Measurements from ENCODE around the gene NABP1. TPM values are rescaled to one million over a fixed set of nuclear protein-coding genes. Genes with fewer than 3 reads are reported as not detected.

NABP1 gene
- total RNA-seq, 1 donor from 2014 or later: 8.9 TPM

DNA sequence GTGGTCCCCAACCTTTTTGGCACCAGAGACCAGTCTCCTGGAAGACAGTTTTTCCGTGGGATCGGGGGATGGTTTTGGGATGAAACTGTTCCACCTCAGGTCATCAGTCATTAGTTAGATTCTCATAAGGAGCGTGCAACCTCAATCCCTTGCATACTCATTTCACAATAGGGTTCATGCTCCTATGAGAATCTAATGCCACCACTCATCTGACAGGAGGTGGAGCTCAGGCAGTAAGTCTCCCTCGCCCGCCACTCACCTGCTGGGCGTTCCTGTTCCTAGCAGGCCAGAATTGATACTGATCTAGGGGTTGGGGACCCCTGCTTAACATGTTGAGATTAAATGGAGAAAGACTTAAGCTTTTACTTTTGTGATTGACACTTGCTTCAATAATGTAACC, 9.9 kb downstream of the NABP1 start:
- DNase-seq (ENCODE audit: low read depth, low spot score): no peak
- H3K27ac Mint-ChIP-seq (ENCODE audit: unreplicated experiment): no peak overlapping the region
- H3K27me3 Mint-ChIP-seq (ENCODE audit: low read depth): no peaks in the 10 kb centered on the region
- TF ChIP-seq, protein P1, sequence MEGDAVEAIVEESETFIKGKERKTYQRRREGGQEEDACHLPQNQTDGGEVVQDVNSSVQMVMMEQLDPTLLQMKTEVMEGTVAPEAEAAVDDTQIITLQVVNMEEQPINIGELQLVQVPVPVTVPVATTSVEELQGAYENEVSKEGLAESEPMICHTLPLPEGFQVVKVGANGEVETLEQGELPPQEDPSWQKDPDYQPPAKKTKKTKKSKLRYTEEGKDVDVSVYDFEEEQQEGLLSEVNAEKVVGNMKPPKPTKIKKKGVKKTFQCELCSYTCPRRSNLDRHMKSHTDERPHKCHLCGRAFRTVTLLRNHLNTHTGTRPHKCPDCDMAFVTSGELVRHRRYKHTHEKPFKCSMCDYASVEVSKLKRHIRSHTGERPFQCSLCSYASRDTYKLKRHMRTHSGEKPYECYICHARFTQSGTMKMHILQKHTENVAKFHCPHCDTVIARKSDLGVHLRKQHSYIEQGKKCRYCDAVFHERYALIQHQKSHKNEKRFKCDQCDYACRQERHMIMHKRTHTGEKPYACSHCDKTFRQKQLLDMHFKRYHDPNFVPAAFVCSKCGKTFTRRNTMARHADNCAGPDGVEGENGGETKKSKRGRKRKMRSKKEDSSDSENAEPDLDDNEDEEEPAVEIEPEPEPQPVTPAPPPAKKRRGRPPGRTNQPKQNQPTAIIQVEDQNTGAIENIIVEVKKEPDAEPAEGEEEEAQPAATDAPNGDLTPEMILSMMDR (conservative IDR thresholded peaks at IDR 0.05): no peak
- H3K36me3 Mint-ChIP-seq (ENCODE audit: low read depth): peaks cover 3% of the 10 kb centered on the region
- peaks cover 8% of the 10 kb centered on the region for H3K4me1 Mint-ChIP-seq
- H3K9me3 Mint-ChIP-seq: no peaks in the 10 kb centered on the region
- H3K4me3 Mint-ChIP-seq: no peak overlapping the region

DNA sequence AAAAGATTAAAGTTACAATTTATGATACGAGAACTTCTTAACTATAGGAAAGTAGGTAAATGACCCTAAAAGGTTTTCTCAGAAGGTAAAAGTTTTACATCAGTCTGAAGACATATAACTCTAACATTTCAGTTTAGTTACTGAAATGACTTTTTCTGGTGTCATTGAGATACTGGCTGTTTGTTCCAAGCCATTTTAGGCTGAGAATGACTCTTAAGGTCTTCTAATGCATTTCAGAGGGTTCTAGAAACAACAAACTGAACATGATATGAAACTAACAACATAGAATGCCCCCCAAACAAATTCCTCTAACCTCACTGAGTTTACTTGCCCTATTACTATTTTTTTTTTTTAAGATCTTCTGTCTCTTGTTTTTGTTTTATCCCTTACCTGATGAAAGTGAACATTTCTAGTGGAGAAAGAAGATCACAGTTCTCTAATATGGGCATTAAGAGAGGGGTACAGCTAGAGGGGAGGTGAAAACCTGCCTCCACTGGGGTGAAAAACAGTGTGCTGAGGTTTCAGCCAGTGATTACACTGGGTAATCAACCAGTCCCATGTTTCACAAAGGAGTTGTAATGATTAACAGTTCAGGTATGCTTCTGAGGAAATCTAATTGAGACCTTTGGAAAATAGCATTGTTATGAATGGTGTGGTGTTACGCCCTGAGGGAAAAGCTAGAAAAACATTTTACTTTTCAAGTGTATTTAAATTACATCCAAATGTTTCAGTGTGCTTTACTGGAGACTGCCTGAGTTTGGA, 11.2 kb downstream of the NABP1 start:
- TF ChIP-seq, protein P1 (conservative IDR thresholded peaks at IDR 0.05): no peak
- peaks cover 2% of the 10 kb centered on the region for H3K36me3 Mint-ChIP-seq (ENCODE audit: low read depth)
- no peak for DNase-seq (ENCODE audit: low read depth, low spot score)
- no peak overlapping the region for H3K4me3 Mint-ChIP-seq
- peaks cover 2% of the 10 kb centered on the region for H3K9me3 Mint-ChIP-seq
- no peaks in the 10 kb centered on the region for H3K27me3 Mint-ChIP-seq (ENCODE audit: low read depth)
- H3K27ac Mint-ChIP-seq (ENCODE audit: unreplicated experiment): no peak overlapping the region
- H3K4me1 Mint-ChIP-seq: peaks cover 4% of the 10 kb centered on the region

DNA sequence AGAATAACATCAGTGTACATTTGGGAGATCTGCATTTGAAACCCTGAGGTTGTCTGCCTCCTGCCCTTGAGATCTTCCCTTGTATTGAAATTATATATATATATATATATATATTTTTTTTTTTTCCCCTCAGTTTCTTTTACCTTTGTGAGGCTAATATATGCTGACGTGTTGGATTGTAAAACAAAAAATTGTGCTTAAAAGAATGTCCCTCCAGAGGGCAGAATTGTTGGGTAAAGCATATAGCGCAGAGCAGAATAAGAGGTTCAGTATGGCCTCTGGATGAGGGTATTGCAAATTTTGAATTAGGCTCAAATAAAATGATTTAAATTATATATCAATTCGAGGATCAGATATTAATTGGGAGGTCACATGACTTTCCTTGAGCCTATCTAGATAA, 12.4 kb downstream of the NABP1 start:
- TF ChIP-seq, protein P1 (conservative IDR thresholded peaks at IDR 0.05): no peak
- H3K36me3 Mint-ChIP-seq (ENCODE audit: low read depth): peaks cover 2% of the 10 kb centered on the region
- H3K27me3 Mint-ChIP-seq (ENCODE audit: low read depth): no peaks in the 10 kb centered on the region
- peaks cover 2% of the 10 kb centered on the region for H3K9me3 Mint-ChIP-seq
- H3K4me3 Mint-ChIP-seq: no peak overlapping the region
- peaks cover 4% of the 10 kb centered on the region for H3K4me1 Mint-ChIP-seq
- DNase-seq (ENCODE audit: low read depth, low spot score): no peak
- H3K27ac Mint-ChIP-seq (ENCODE audit: unreplicated experiment): no peak overlapping the region

DNA sequence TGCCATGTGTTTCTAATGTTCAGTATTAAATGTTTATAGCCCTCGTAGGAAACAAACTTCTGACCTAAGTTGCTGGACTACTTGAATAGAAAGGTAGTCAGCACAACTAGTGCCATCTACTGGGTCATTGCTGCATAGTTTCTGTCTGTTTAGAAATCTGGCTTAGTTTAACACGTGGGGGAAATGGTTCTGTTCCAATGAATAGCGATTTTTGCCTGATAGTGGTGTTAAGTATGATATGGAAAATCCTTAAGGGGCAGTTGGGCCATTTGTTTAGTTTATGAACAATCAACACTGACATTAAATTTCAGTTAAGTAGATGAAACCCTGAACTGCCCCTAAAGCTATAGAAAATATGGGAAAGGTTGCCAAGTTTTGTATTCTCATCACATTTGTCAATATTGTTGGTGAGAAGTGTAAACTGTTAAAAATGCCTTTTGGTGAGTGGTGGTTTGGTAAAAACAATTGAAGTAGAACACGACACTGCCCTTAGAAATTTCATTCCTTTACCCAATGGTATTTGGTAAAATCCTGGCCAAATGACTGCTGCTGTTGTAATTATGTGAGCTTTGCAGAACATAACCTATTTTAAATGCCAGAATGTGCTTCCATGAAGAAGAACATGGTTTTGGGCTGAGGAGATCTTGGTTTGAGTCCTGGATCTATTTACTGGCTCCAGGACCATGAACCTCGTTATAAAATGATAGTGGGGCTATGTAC, 13.2 kb downstream of the NABP1 start:
- no peaks in the 10 kb centered on the region for H3K27me3 Mint-ChIP-seq (ENCODE audit: low read depth)
- peaks cover 4% of the 10 kb centered on the region for H3K4me1 Mint-ChIP-seq
- TF ChIP-seq, protein P1 (conservative IDR thresholded peaks at IDR 0.05): peak; percentile 81
- H3K27ac Mint-ChIP-seq (ENCODE audit: unreplicated experiment): no peak overlapping the region
- H3K36me3 Mint-ChIP-seq (ENCODE audit: low read depth): no peaks in the 10 kb centered on the region
- H3K4me3 Mint-ChIP-seq: no peak overlapping the region
- H3K9me3 Mint-ChIP-seq: peaks cover 2% of the 10 kb centered on the region
- peak; percentile 9 for DNase-seq (ENCODE audit: low read depth, low spot score)

DNA sequence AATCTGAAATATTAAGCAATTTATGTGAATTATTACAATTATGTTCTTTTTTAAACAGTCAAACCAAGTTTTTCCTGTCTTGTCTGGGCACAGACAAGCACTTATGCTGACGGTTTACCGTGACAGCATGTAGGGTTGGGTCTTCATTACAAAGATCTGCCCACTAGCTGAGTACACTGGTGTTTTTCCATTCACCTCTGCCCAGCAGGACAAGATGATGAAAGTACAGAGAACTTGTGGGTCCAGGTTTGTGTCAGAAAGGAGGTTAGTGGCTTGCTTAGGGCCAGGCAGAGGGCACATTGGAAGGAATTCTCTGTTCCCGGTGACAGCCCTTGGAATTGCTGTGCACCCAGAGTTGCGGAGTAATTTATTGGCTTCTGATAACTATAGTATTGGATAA, 14.0 kb downstream of the NABP1 start:
- no peak overlapping the region for H3K4me3 Mint-ChIP-seq
- TF ChIP-seq, protein P1 (conservative IDR thresholded peaks at IDR 0.05): no peak
- H3K9me3 Mint-ChIP-seq: peaks cover 2% of the 10 kb centered on the region
- peaks cover 4% of the 10 kb centered on the region for H3K4me1 Mint-ChIP-seq
- H3K27me3 Mint-ChIP-seq (ENCODE audit: low read depth): no peaks in the 10 kb centered on the region
- DNase-seq (ENCODE audit: low read depth, low spot score): no peak
- H3K36me3 Mint-ChIP-seq (ENCODE audit: low read depth): no peaks in the 10 kb centered on the region
- no peak overlapping the region for H3K27ac Mint-ChIP-seq (ENCODE audit: unreplicated experiment)
